B cell (primary cell): ENCODE measurements around the gene ATG7. TPM values are rescaled to one million over a fixed set of nuclear protein-coding genes. Genes with fewer than 3 reads are reported as not detected.

ENCODE experiments used
- ATAC-seq: fragments of 200-7000 bp; cut with Tn5 transposase; one replicate; pipeline ENCODE4 v1.10.0; 2021; ENCODE audit warnings: low read depth, mild to moderate bottlenecking, moderate number of reproducible peaks, moderate library complexity
- CTCF ChIA-PET: fragments of 350-600 bp; sonication (Branson Sonifier 250); formaldehyde crosslinking; loops from one replicate; lab custom pipeline; 2021; ENCODE audit warnings: antibody characterized with exemption, inconsistent platforms; lab: Charles Lee
- POLR2A ChIA-PET: fragments of 350-600 bp; sonication (Branson Sonifier 250); formaldehyde crosslinking; loops from one replicate; lab custom pipeline; 2021; ENCODE audit warnings: antibody characterized with exemption; lab: Charles Lee
- DNase-seq: peaks from one replicate; pipeline ENCODE4 v3.0.0; 2013
- H2AFZ ChIP-seq: 2 replicates; pipeline ENCODE4 v1.6.1; 2012; ENCODE audit warnings: mild to moderate bottlenecking, low read depth, low read length; ENCODE audit not compliant: insufficient read depth, poor library complexity, severe bottlenecking
- H3K27ac ChIP-seq, 2 donors: 1 replicate in 1 of 2; 2 replicates in 1 of 2; pipeline ENCODE4 v1.5.1; 2012 to 2013; ENCODE audit warnings: low read length in 2 of 2, mild to moderate bottlenecking in 2 of 2, moderate library complexity in 1 of 2
- H3K27me3 ChIP-seq, 4 experiments: fragments of 200-600 bp in 1 of 4; sonication (generic) in 1 of 4; replicated peaks in 1 of 4; 1 replicate in 2 of 4; 2 replicates in 2 of 4; pipeline versions ENCODE4 v1.6.1 to v1.7.0; 2013 to 2016; ENCODE audit warnings: low read length in 3 of 4, mild to moderate bottlenecking in 2 of 4, mixed read lengths in 1 of 4, moderate library complexity in 1 of 4; ENCODE audit not compliant: insufficient read depth in 4 of 4, control insufficient read depth in 3 of 4; ENCODE audit errors: control extremely low read depth in 1 of 4
- H3K36me3 ChIP-seq, 2 experiments: replicated peaks in 1 of 2; 1 replicate in 1 of 2; 2 replicates in 1 of 2; pipeline versions ENCODE4 v1.6.1 to v1.7.1; 2013; ENCODE audit warnings: low read length in 1 of 2; ENCODE audit not compliant: insufficient read depth in 2 of 2, control insufficient read depth in 1 of 2; ENCODE audit errors: control extremely low read depth in 1 of 2, extremely low read depth in 1 of 2
- H3K4me1 ChIP-seq, 2 donors: fragments of 200-600 bp in 1 of 2; sonication (generic) in 1 of 2; 1 replicate in 1 of 2; 2 replicates in 1 of 2; pipeline versions ENCODE4 v1.5.1 to v1.6.1; 2013 to 2017; ENCODE audit warnings: low read length in 2 of 2; ENCODE audit not compliant: control insufficient read depth in 2 of 2, insufficient read depth in 2 of 2
- H3K4me2 ChIP-seq: replicated peaks from 2 replicates; pipeline ENCODE3; 2012; ENCODE audit warnings: mild to moderate bottlenecking, low read depth, low read length; ENCODE audit not compliant: poor library complexity, severe bottlenecking
- H3K4me3 ChIP-seq, 5 experiments: fragments of 200-600 bp in 1 of 5; sonication (generic) in 1 of 5; 1 replicate in 3 of 5; 2 replicates in 2 of 5; pipeline versions ENCODE4 v1.5.1 to v1.7.0; 2011 to 2016; ENCODE audit warnings: low read length in 4 of 5, mild to moderate bottlenecking in 4 of 5, low read depth in 2 of 5, control low read depth in 1 of 5, moderate library complexity in 1 of 5; ENCODE audit not compliant: insufficient read depth in 1 of 5; ENCODE audit errors: control extremely low read depth in 1 of 5, extremely low read depth in 1 of 5
- H3K79me2 ChIP-seq: fragments of 200-600 bp; sonication (generic); one replicate; pipeline ENCODE4 v1.6.0; 2016; ENCODE audit warnings: low read length; ENCODE audit not compliant: control insufficient read depth, insufficient read depth
- H3K9ac ChIP-seq: fragments of 200-600 bp; sonication (generic); 2 replicates; pipeline ENCODE4 v1.6.1; 2017; ENCODE audit warnings: mild to moderate bottlenecking, low read length, moderate library complexity
- H3K9me3 ChIP-seq, 3 donors: one replicate each; pipeline versions ENCODE4 v1.6.1 to v1.7.1; 2013; ENCODE audit warnings: low read length in 2 of 3; ENCODE audit not compliant: control insufficient read depth in 2 of 3, insufficient read depth in 1 of 3; ENCODE audit errors: control extremely low read depth in 1 of 3
- H4K20me1 ChIP-seq: 2 replicates; pipeline ENCODE4 v1.6.0; 2012; ENCODE audit warnings: mild to moderate bottlenecking, low read length; ENCODE audit not compliant: insufficient read depth, control insufficient read depth, poor library complexity, severe bottlenecking
- H3K27ac Mint-ChIP-seq: one replicate; pipeline ENCODE4 v1.8.0; 2021; ENCODE audit warnings: mixed read lengths
- H3K27me3 Mint-ChIP-seq: one replicate; pipeline ENCODE4 v1.8.0; 2021; ENCODE audit warnings: mixed read lengths
- H3K4me1 Mint-ChIP-seq: one replicate; pipeline ENCODE4 v1.8.0; 2021; ENCODE audit warnings: mixed read lengths
- H3K4me3 Mint-ChIP-seq: one replicate; pipeline ENCODE4 v1.8.0; 2021; ENCODE audit warnings: mixed read lengths
- H3K9me3 Mint-ChIP-seq: one replicate; pipeline ENCODE4 v1.8.0; 2022; ENCODE audit warnings: mixed read lengths; ENCODE audit not compliant: insufficient read depth
- EZH2 ChIP-seq: IDR thresholded peaks from 2 replicates; pipeline ENCODE4 v1.6.1; 2012; ENCODE audit warnings: borderline replicate concordance, low read depth, mild to moderate bottlenecking, moderate library complexity, low read length; ENCODE audit not compliant: insufficient read depth, poor library complexity, severe bottlenecking
- WGBS: methylation state at CpG from one replicate; pipeline ENCODE4 v1.1.5; 2013; ENCODE audit warnings: missing lambda C conversion rate; ENCODE audit not compliant: insufficient coverage; 5-methylcytosine and 5-hydroxymethylcytosine counted together
- intact Hi-C: fragments of 100-400 bp; cut with micrococcal nuclease; formaldehyde crosslinking; loops from one replicate; pipeline ENCODE4 v1.10.0; 2022
- polyA plus RNA-seq: library from polyadenylated mRNA; depleted of rRNA; stranded (reverse); fragments of >200 nt; gene quantifications from 2 replicates; pipeline ENCODE4 v1.2.3, GENCODE V29; 2012
- total RNA-seq, 2 donors: library from RNA; stranded (reverse); fragments of 120-200 nt in 1 of 2; gene quantifications; 1 replicate in 1 of 2; 2 replicates in 1 of 2; pipeline versions ENCODE4 v1.2.3 to v1.2.4, GENCODE V29; 2013 to 2022
- TF ChIP-seq, protein P1 (sequence below): fragments of 200-600 bp; IDR thresholded peaks from one replicate; pipeline ENCODE4 v1.8.0; 2022; ENCODE audit warnings: antibody characterized with exemption, mild to moderate bottlenecking

The ATG7 gene
- total and polyA plus RNA-seq, 2 donors (not counting 1 experiment from before 2014, with no cell fraction given): 13.9 to 66.4 TPM

DNA sequence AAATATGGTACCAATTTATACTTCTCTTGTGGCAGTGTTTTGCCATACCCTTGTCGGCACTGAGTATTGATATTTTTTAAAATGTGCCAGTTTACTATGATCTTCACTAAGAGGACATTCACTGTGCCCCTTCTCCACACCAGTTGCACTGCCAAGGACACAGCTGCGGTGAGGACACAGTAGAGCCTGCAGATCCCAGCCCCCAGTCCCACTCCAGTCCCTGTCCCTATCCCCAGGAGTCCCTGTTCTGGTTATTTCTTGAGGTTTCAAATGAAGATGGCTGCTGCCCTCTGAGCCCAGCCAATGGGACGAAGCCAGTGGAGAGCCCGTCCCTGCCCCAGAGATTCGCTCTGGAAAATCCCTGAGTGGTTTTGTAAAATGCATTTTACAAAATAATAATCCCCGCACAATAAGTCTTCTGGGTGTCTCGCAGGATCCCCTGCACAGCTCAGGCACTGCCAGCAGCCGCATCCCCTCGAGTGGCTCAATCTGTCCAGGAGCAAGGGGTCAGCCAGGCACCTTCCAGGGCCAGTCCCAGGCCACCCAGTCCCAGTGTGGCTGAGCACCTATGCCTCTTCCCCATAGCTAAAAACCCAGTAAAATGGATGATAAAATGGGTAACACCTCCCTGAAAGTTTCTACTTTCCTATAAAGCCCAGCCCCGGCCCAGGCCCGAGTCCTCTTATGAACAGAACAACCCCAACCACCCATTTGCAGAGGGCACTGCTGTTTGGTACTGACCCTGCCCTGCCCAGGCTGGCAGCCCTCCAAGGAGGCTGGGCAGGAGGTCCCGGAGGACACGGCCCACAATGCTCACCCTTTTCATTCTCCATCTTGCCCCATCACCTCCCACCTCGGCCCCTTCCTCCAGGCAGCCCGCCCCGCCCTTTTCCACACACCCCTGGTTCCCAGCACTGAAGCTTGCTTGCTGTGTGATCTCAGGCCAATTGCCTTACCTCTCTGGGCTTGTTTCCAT, 280.4 kb downstream of the ATG7 start:
- Mint-ChIP-seq H3K27ac (no peak overlapping the region), H3K4me1 (peaks cover 24% of the 10 kb centered on the region), H3K27me3 (no peaks in the 10 kb centered on the region), H3K4me3 (no peak overlapping the region), H3K9me3 (peaks cover 3% of the 10 kb centered on the region)
- TF ChIP-seq EZH2: no peak
- TF ChIP-seq, protein P1, sequence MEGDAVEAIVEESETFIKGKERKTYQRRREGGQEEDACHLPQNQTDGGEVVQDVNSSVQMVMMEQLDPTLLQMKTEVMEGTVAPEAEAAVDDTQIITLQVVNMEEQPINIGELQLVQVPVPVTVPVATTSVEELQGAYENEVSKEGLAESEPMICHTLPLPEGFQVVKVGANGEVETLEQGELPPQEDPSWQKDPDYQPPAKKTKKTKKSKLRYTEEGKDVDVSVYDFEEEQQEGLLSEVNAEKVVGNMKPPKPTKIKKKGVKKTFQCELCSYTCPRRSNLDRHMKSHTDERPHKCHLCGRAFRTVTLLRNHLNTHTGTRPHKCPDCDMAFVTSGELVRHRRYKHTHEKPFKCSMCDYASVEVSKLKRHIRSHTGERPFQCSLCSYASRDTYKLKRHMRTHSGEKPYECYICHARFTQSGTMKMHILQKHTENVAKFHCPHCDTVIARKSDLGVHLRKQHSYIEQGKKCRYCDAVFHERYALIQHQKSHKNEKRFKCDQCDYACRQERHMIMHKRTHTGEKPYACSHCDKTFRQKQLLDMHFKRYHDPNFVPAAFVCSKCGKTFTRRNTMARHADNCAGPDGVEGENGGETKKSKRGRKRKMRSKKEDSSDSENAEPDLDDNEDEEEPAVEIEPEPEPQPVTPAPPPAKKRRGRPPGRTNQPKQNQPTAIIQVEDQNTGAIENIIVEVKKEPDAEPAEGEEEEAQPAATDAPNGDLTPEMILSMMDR: no peak
- POLR2A ChIA-PET: no interaction called here
- Histone ChIP-seq H2AFZ (no peak overlapping the region), H3K79me2 (no peaks in the 10 kb centered on the region), H3K9ac (no peak overlapping the region), H3K9me3 (peaks cover 0 to 3% (median 1%) of the 10 kb centered on the region in 3 donors), H3K4me1 (peaks cover 4 to 11% of the 10 kb centered on the region in 2 donors), H3K27me3 (no peaks in the 10 kb centered on the region), H3K4me3 (no peak overlapping the region), H4K20me1 (no peaks in the 10 kb centered on the region), H3K36me3 (peaks cover 0 to 29% of the 10 kb centered on the region in 2 experiments), H3K27ac (no peak overlapping the region), H3K4me2 (no peak overlapping the region)
- intact Hi-C loops: no loop called here
- CTCF ChIA-PET: no interaction called here
- DNase-seq (no peak), ATAC-seq (no peak)
- 96% methylated on average over 7 of the region's 16 CpGs for WGBS
